Body of pancreas (tissue), 4 donors: ENCODE measurements around the gene PARP12.

Source experiments
- CTCF ChIP-seq, 7 experiments: fragments of 450-650 bp in 4 of 7; fragments of 200-600 bp in 3 of 7; sonication (generic) in 3 of 7; IDR thresholded peaks; one replicate each; pipeline ENCODE4 v1.5.1; 2016 to 2019; ENCODE audit warnings: antibody characterized with exemption in 7 of 7
- POLR2A ChIP-seq, 3 donors: fragments of 450-650 bp; IDR thresholded peaks; one replicate each; pipeline ENCODE4 v1.6.1; 2016; ENCODE audit warnings: antibody characterized with exemption in 3 of 3, mild to moderate bottlenecking in 2 of 3

- TF ChIP-seq CTCF (IDR thresholded peaks at IDR 0.05) (no peak), POLR2A (IDR thresholded peaks at IDR 0.05) (no peak)
Measured at GRCh38 chr7:140016540-140016939, 46.2 kb downstream of the PARP12 start.
